K562 (cell line): Measurements from ENCODE around the gene MYO1F. TPM values are rescaled to one million over a fixed set of nuclear protein-coding genes. Genes with fewer than 3 reads are reported as not detected.

ENCODE experiments used
- ARID4B ChIP-seq: sonication (generic); formaldehyde crosslinking; IDR thresholded peaks from 2 replicates; pipeline ENCODE4 v1.8.0; 2022; ENCODE audit warnings: mild to moderate bottlenecking, missing genetic modification reagents
- ATF7 ChIP-seq: fragments of 450-650 bp; IDR thresholded peaks from 2 replicates; pipeline ENCODE4 v1.7.1; 2014; ENCODE audit warnings: mild to moderate bottlenecking, moderate library complexity
- CHD7 ChIP-seq: fragments of 200-600 bp; sonication (generic); IDR thresholded peaks from one replicate; pipeline ENCODE4 v1.6.1; 2012; ENCODE audit warnings: mild to moderate bottlenecking, low read depth, low read length, inconsistent platforms
- E2F8 ChIP-seq: fragments of 450-650 bp; IDR thresholded peaks from 2 replicates; pipeline ENCODE4 v1.7.1; 2018; ENCODE audit warnings: mild to moderate bottlenecking, low read depth; ENCODE audit not compliant: partially characterized antibody
- HDAC3 ChIP-seq: fragments of 450-650 bp; IDR thresholded peaks from 2 replicates; pipeline ENCODE4 v1.6.1; 2018; ENCODE audit warnings: borderline replicate concordance, mild to moderate bottlenecking, moderate library complexity; ENCODE audit not compliant: partially characterized antibody
- HMG20A ChIP-seq: fragments of 450-650 bp; formaldehyde crosslinking; conservative IDR thresholded peaks from 2 replicates; pipeline ENCODE4 v1.4.0; 2020; ENCODE audit warnings: mild to moderate bottlenecking, mixed read lengths
- TCF15 ChIP-seq: fragments of 250-450 bp; sonication (Bioruptor Pico); IDR thresholded peaks from 2 replicates; pipeline ENCODE4 v1.8.0; 2022; ENCODE audit warnings: moderate library complexity, mild to moderate bottlenecking, inconsistent platforms
- polyA plus RNA-seq, 8 experiments: library from polyadenylated mRNA; depleted of rRNA in 4 of 8; stranded (reverse) in 5 of 8; unstranded in 3 of 8; fragments of >200 nt; fragmentation: Nextera tagmentation in 2 of 8; fragmentation: Illumina TruSeq in 1 of 8; extraction: Ambion mirVana in 2 of 8; extraction: Trizol in 1 of 8; gene quantifications; 2 replicates each; pipeline versions ENCODE4 v1.2.1 to v1.2.3, GENCODE V29; 2011 to 2014; ENCODE audit warnings: inconsistent platforms in 1 of 8, missing spikeins in 1 of 8
- total RNA-seq, 7 experiments: library from RNA; depleted of rRNA in 6 of 7; stranded (reverse); fragments of >200 nt in 6 of 7; fragmentation: Illumina TruSeq in 2 of 7; extraction: Trizol in 2 of 7; gene quantifications; 2 replicates each; pipeline versions ENCODE4 v1.2.1 to v1.2.3, GENCODE V29; 2011 to 2021; ENCODE audit warnings: low replicate concordance in 1 of 7

MYO1F gene
- total and polyA plus RNA-seq, 9 of the 15 experiments (the other 6 are each of a cell fraction or from before 2014, with no cell fraction given) = 0.78 to 9.4 (median 4.3) TPM

- TF ChIP-seq CHD7 (no peak), HMG20A (CRISPR knock-in tag) (no peak), E2F8 (no peak), ATF7 (0 out of 2 replicates have a peak, but pooled peaks have one; percentile 33), ARID4B (no peak), HDAC3 (no peak), TCF15 (CRISPR knock-in tag) (no peak)
These were observed 73.1 kb downstream of the MYO1F start (continued) for GRCh38 chr19:8504171-8504570.
